Esophagus squamous epithelium (tissue), 4 donors: ENCODE measurements around the gene SOS1.

ENCODE experiments used
- CTCF ChIP-seq, 6 experiments: fragments of 450-650 bp in 4 of 6; fragments of 200-600 bp in 2 of 6; sonication (generic) in 2 of 6; IDR thresholded peaks; one replicate each; pipeline ENCODE4 v1.5.1; 2016 to 2019; ENCODE audit warnings: antibody characterized with exemption in 6 of 6, mild to moderate bottlenecking in 4 of 6, moderate library complexity in 4 of 6
- POLR2A ChIP-seq, 4 donors: fragments of 450-650 bp; IDR thresholded peaks; one replicate each; pipeline ENCODE4 v1.6.1; 2017; ENCODE audit warnings: antibody characterized with exemption in 4 of 4, mild to moderate bottlenecking in 4 of 4, moderate library complexity in 3 of 4

DNA sequence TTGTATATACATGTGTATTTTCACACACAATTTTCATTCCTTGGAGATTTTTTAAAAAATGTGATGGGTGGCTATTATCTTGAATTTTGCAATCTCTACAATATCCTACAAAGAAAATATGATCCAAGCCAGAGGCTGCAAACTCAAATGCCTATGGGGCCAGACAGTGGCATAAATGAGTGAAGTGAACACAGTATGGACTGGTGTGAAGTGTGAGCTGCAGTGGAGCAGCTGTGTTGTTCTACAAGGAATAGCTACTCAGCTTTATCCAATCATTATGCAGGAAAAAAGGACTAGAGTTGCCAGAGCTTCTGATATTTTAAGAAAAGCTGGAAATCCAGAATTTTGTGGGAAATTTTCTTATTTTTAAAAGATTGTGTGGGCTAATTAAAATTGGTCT, 169.1 kb downstream of the SOS1 start:
- no peak for TF ChIP-seq CTCF (IDR thresholded peaks at IDR 0.05)
- TF ChIP-seq POLR2A (IDR thresholded peaks at IDR 0.05) = no peak
